GM13976 (cell line): Measurements from ENCODE around the gene INO80C.

Source experiments
- DNase-seq: peaks from one replicate; pipeline ENCODE4 v3.0.0; 2012; ENCODE audit warnings: low spot score
- in situ Hi-C: fragments of 300-500 bp; cut with MboI; formaldehyde crosslinking; loops from one replicate; pipeline ENCODE4 v1.12.0; 2022; ENCODE audit warnings: low sequenced_read_pairs, mixed read lengths, inconsistent platforms; ENCODE audit not compliant: unreplicated experiment
- TF ChIP-seq, protein P1 (sequence below): IDR thresholded peaks from 2 replicates; pipeline ENCODE4 v1.5.1; 2012; ENCODE audit warnings: borderline replicate concordance, mild to moderate bottlenecking; ENCODE audit not compliant: insufficient read depth; ENCODE audit errors: extremely low read depth, missing control alignments, control extremely low read depth

INO80C gene

DNA sequence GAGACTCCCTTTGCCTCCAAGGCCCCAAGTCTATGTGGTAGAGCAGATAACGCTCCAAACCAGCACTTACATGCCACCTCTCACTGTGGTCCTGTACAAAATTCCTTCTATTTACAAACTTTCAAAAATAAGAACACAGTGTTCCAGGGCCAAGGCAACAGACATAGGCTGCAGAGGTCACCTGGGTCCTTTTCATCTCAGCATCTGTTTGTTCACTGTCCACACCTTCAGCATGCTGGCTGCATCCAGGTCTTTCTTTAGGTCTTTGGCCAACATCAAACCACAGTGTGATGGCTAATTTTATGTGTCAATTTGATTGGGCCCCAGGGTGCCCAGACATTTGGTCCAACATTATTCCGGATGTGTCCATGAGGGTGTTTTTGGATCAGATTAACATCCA lies 20.0 kb upstream of the INO80C start:
- DNase-seq: no peak
- TF ChIP-seq, protein P1, sequence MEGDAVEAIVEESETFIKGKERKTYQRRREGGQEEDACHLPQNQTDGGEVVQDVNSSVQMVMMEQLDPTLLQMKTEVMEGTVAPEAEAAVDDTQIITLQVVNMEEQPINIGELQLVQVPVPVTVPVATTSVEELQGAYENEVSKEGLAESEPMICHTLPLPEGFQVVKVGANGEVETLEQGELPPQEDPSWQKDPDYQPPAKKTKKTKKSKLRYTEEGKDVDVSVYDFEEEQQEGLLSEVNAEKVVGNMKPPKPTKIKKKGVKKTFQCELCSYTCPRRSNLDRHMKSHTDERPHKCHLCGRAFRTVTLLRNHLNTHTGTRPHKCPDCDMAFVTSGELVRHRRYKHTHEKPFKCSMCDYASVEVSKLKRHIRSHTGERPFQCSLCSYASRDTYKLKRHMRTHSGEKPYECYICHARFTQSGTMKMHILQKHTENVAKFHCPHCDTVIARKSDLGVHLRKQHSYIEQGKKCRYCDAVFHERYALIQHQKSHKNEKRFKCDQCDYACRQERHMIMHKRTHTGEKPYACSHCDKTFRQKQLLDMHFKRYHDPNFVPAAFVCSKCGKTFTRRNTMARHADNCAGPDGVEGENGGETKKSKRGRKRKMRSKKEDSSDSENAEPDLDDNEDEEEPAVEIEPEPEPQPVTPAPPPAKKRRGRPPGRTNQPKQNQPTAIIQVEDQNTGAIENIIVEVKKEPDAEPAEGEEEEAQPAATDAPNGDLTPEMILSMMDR: no peak
- in situ Hi-C loops: no loop called here

DNA sequence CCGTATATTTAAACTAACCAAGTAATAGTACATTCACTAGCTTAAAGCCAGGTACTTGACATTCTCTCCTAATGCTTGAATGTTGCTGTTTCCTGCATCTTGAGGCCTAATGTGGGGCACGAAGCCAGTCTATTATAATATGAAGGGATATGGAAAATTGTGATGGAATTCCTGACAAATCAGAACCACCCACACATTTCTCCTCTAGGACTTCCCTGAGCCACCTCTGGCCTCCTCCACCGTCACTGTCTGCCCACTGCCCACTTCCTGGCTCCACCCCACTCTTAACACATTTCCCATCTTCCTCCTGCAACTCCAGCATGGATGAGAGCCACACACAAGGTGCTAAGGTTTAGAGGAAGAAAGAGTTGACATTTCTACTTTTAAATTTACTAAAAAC lies 19.0 kb upstream of the INO80C start:
- no peak for DNase-seq
- TF ChIP-seq, protein P1: no peak
- in situ Hi-C loops: no loop called here

DNA sequence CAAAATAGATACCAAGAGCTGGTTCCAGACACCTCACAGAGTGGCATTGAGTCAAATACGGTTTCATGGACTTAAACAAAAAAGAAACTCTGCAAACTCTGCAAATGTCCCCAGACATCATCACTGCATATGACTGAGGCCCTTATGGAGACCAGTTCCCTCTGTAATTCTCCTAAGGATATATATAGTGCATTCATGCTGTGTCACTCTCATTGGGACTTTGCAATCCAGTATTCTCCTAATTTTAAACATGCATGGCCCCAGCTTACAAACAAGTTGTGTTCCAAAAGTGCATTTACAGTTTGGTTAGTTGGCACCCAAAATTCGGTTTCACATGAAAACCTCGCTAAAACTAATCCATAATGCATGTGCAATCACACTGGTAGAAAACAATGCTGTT lies 18.6 kb upstream of the INO80C start:
- TF ChIP-seq, protein P1: no peak
- no peak for DNase-seq
- in situ Hi-C loops: no loop called here

DNA sequence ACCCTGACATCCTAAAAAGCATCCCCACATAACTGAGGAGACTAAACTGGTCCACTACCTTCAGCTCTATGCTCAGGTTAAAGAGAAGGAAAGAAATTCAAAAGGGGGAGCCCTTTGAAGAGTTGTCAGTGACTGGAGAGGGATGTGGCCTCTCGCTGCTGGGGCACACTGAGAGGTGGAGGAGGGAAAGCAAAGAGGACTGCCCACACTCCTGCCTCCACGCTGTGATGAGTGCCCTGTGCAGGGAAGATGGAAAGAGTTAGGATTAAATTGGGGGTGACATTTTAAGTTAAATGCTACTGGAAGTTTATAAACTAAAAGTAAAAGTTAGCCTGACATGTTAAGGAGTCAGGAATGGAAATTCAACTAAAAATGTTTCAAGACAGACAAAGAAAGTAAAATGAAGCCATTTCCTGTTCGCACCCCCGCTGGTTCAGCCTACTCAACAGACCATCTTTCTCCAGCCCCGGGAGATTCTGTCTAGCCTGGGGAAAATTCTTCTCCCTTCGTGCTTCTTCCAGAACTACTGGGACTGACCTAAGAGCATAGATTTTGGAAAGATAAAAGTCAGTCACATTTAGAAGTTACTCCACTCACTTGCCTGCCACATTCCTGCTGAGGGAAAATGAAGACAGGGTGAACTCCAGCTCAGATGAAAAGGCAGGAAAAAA lies 17.8 kb upstream of the INO80C start:
- DNase-seq: no peak
- TF ChIP-seq, protein P1: no peak
- in situ Hi-C loops: no loop called here

DNA sequence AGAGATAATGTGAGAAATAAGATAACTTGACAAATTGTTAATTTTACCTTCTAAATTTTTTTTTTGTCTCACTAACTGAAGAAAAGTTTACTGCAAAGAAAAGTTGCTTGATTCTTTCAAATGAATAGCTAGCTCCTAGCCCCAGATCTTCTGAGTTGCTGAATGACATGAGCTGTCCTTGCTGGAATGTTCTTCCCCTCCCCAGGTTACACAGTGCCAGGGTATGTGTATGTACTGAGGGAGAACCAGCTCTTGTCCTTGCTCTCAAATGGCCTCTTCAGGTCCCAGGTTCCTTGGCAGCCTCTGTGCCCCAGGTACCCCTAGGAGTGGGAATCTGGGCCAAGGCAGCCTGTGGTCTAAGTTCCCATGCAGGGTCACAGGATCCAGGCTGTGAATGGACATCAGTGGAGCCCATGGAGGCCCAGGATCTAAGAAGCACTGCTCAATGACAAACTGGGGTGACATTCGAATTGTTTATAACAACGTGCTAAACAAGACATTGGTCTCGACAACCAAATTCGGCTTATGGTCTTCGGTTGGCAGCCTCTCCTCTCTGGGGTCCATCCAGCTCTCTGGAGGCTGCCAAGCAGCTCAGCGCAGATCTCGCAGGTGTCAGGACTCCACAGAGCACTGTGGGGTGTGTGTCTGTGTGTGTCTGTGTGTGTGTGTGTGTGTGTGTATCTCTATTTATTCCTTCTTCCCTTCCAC lies 17.1 kb upstream of the INO80C start:
- TF ChIP-seq, protein P1: no peak
- in situ Hi-C loops: no loop called here
- no peak for DNase-seq

DNA sequence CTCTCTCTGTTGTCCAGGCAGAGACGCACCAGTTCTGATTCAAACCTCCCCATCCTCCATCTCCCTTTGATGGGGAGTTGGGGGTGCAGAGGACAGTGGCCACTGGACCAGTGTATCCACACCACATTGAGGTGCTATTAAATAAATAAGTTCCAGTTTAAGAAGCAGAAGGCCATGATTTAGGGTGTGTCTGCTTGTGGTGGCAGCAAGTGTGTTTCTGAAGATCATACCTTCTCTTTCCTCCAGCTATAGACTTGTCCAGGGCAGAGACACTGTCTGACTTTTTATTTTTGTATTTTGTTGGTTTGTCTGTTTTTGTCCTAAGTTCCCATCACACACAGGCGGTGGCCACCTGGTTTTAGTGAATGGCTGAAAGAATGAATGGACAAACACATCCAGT lies 16.5 kb upstream of the INO80C start:
- TF ChIP-seq, protein P1: no peak
- in situ Hi-C loops: no loop called here
- DNase-seq: no peak
